ENCODE measurements around the gene DCHS1.

Gene DCHS1

DNA sequence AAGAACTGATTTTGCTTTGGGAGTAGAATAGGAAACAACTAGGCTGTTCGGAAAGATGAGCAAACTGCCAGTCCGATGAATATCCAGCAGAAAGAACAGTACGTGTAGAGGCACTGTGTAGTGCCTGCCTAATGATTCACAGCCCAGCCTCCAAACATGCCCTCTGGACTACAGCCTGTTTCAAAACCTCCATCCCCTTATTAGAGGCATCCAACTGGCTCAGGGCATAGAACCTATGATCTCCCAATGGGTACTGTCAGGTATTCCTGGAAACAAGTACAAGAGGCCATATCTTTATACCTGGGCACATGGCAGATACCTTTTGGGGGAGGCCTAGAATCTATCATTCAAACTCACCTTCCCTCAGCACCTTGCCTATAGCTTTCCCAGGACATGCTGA lies 57.1 kb downstream of the DCHS1 start:
- TF ChIP-seq, protein P1, sequence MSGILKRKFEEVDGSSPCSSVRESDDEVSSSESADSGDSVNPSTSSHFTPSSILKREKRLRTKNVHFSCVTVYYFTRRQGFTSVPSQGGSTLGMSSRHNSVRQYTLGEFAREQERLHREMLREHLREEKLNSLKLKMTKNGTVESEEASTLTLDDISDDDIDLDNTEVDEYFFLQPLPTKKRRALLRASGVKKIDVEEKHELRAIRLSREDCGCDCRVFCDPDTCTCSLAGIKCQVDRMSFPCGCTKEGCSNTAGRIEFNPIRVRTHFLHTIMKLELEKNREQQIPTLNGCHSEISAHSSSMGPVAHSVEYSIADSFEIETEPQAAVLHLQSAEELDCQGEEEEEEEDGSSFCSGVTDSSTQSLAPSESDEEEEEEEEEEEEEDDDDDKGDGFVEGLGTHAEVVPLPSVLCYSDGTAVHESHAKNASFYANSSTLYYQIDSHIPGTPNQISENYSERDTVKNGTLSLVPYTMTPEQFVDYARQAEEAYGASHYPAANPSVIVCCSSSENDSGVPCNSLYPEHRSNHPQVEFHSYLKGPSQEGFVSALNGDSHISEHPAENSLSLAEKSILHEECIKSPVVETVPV (CRISPR knock-in tag; IDR thresholded peaks at IDR 0.05), result no peak
- no peak for TF ChIP-seq OSR1 (CRISPR knock-in tag; IDR thresholded peaks at IDR 0.05)
- TF ChIP-seq ISL1 (CRISPR knock-in tag; IDR thresholded peaks at IDR 0.05), result no peak
- TF ChIP-seq CSDC2 (CRISPR knock-in tag; IDR thresholded peaks at IDR 0.05), result no peak
- TF ChIP-seq GLIS3 (CRISPR knock-in tag; IDR thresholded peaks at IDR 0.05), result no peak
- TF ChIP-seq ZC3H10 (CRISPR knock-in tag; IDR thresholded peaks at IDR 0.05), result no peak
- TF ChIP-seq, protein P2, sequence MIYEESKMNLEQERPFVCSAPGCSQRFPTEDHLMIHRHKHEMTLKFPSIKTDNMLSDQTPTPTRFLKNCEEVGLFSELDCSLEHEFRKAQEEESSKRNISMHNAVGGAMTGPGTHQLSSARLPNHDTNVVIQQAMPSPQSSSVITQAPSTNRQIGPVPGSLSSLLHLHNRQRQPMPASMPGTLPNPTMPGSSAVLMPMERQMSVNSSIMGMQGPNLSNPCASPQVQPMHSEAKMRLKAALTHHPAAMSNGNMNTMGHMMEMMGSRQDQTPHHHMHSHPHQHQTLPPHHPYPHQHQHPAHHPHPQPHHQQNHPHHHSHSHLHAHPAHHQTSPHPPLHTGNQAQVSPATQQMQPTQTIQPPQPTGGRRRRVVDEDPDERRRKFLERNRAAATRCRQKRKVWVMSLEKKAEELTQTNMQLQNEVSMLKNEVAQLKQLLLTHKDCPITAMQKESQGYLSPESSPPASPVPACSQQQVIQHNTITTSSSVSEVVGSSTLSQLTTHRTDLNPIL (CRISPR knock-in tag; IDR thresholded peaks at IDR 0.05; ENCODE audit: low read depth), result no peak
- TF ChIP-seq ARNTL (CRISPR knock-in tag; IDR thresholded peaks at IDR 0.05; ENCODE audit: borderline replicate concordance, low read depth), result no peak
- no peak for TF ChIP-seq ZNF8 (CRISPR knock-in tag; IDR thresholded peaks at IDR 0.05)
- TF ChIP-seq TCF4 (CRISPR knock-in tag; IDR thresholded peaks at IDR 0.05; ENCODE audit: borderline replicate concordance), result no peak
- TF ChIP-seq, protein P3, sequence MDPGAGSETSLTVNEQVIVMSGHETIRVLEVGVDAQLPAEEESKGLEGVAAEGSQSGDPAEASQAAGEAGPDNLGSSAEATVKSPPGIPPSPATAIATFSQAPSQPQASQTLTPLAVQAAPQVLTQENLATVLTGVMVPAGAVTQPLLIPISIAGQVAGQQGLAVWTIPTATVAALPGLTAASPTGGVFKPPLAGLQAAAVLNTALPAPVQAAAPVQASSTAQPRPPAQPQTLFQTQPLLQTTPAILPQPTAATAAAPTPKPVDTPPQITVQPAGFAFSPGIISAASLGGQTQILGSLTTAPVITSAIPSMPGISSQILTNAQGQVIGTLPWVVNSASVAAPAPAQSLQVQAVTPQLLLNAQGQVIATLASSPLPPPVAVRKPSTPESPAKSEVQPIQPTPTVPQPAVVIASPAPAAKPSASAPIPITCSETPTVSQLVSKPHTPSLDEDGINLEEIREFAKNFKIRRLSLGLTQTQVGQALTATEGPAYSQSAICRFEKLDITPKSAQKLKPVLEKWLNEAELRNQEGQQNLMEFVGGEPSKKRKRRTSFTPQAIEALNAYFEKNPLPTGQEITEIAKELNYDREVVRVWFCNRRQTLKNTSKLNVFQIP (CRISPR knock-in tag; IDR thresholded peaks at IDR 0.05; ENCODE audit: borderline replicate concordance, low read depth), result no peak
- TF ChIP-seq, protein P4, sequence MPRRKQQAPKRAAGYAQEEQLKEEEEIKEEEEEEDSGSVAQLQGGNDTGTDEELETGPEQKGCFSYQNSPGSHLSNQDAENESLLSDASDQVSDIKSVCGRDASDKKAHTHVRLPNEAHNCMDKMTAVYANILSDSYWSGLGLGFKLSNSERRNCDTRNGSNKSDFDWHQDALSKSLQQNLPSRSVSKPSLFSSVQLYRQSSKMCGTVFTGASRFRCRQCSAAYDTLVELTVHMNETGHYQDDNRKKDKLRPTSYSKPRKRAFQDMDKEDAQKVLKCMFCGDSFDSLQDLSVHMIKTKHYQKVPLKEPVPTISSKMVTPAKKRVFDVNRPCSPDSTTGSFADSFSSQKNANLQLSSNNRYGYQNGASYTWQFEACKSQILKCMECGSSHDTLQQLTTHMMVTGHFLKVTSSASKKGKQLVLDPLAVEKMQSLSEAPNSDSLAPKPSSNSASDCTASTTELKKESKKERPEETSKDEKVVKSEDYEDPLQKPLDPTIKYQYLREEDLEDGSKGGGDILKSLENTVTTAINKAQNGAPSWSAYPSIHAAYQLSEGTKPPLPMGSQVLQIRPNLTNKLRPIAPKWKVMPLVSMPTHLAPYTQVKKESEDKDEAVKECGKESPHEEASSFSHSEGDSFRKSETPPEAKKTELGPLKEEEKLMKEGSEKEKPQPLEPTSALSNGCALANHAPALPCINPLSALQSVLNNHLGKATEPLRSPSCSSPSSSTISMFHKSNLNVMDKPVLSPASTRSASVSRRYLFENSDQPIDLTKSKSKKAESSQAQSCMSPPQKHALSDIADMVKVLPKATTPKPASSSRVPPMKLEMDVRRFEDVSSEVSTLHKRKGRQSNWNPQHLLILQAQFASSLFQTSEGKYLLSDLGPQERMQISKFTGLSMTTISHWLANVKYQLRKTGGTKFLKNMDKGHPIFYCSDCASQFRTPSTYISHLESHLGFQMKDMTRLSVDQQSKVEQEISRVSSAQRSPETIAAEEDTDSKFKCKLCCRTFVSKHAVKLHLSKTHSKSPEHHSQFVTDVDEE (CRISPR knock-in tag; IDR thresholded peaks at IDR 0.05), result no peak
- no peak for ATAC-seq

DNA sequence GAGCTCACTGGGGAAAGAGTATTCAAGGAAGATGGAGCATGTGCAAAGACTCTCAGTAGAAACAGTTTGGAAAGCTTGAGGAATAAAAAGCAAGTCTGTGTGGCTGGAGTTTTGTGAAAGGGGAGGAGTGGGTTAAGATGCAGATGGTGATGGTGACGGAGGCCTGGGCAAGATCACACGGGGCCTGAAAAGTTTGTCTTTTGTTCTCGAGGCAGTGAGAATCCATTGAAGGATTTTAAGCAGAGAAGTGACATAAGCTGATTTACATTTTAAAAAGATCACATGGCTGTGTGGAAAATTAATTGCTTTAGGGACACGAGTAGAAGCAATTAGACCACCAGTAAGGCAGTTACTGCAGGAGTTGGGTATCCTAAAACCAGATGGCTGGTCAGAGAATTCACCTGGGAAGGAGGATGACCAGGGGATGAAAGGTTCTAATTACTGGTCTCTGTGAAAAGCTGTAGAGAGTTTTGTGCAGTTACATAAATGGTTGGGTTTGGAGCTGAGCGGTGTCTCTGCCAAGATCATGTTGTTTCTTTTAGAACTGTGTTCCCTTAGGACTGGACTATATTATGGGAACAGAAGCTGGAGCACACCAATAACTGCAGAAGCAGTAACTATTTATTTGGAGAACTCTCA lies 59.3 kb downstream of the DCHS1 start:
- TF ChIP-seq, protein P5, sequence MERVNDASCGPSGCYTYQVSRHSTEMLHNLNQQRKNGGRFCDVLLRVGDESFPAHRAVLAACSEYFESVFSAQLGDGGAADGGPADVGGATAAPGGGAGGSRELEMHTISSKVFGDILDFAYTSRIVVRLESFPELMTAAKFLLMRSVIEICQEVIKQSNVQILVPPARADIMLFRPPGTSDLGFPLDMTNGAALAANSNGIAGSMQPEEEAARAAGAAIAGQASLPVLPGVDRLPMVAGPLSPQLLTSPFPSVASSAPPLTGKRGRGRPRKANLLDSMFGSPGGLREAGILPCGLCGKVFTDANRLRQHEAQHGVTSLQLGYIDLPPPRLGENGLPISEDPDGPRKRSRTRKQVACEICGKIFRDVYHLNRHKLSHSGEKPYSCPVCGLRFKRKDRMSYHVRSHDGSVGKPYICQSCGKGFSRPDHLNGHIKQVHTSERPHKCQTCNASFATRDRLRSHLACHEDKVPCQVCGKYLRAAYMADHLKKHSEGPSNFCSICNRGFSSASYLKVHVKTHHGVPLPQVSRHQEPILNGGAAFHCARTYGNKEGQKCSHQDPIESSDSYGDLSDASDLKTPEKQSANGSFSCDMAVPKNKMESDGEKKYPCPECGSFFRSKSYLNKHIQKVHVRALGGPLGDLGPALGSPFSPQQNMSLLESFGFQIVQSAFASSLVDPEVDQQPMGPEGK (CRISPR knock-in tag; IDR thresholded peaks at IDR 0.05; ENCODE audit: borderline replicate concordance), result no peak
- no peak for TF ChIP-seq TCF4 (CRISPR knock-in tag; IDR thresholded peaks at IDR 0.05; ENCODE audit: borderline replicate concordance)
- no peak for TF ChIP-seq CSDC2 (CRISPR knock-in tag; IDR thresholded peaks at IDR 0.05)
- no peak for TF ChIP-seq RARB (CRISPR knock-in tag; IDR thresholded peaks at IDR 0.05)
- TF ChIP-seq, protein P1 (CRISPR knock-in tag; IDR thresholded peaks at IDR 0.05), result no peak
- no peak for TF ChIP-seq ZNF565 (CRISPR knock-in tag; conservative IDR thresholded peaks at IDR 0.05; ENCODE audit: low read depth)
- TF ChIP-seq ZNF70 (CRISPR knock-in tag; IDR thresholded peaks at IDR 0.05), result no peak
- no peak for TF ChIP-seq OSR1 (CRISPR knock-in tag; IDR thresholded peaks at IDR 0.05)
- TF ChIP-seq ARNTL (CRISPR knock-in tag; IDR thresholded peaks at IDR 0.05; ENCODE audit: borderline replicate concordance, low read depth), result no peak
- TF ChIP-seq, protein P3 (CRISPR knock-in tag; IDR thresholded peaks at IDR 0.05; ENCODE audit: borderline replicate concordance, low read depth), result no peak
- TF ChIP-seq, protein P4 (CRISPR knock-in tag; IDR thresholded peaks at IDR 0.05), result no peak
- TF ChIP-seq TOX (CRISPR knock-in tag; IDR thresholded peaks at IDR 0.05; ENCODE audit: borderline replicate concordance), result no peak
- TF ChIP-seq ZC3H10 (CRISPR knock-in tag; IDR thresholded peaks at IDR 0.05), result no peak
- no peak for ATAC-seq

Measured in SK-N-SH treated with all-trans-retinoic acid at 6 μM for 48 hours (cell line).